NB4 (cell line): ENCODE measurements around the gene RBMS3.
"Not testable (repeated sequence)": the region's sequence is repeated elsewhere in the genome, so short reads cannot be mapped to it uniquely, and the experiment has no call there.

ENCODE experiments used
- DNase-seq: peaks from one replicate; pipeline ENCODE4 v3.0.0; 2010; ENCODE audit warnings: low read depth
- H3K4me3 ChIP-seq: one replicate; pipeline ENCODE4 v1.5.1; 2011; ENCODE audit warnings: mild to moderate bottlenecking, low read depth, low read length, moderate library complexity
- CTCF ChIP-seq: IDR thresholded peaks from one replicate; pipeline ENCODE4 v1.5.1; 2012; ENCODE audit warnings: low read depth, low read length
- MAX ChIP-seq: IDR thresholded peaks from 2 replicates; pipeline ENCODE4 v1.6.1; 2011; ENCODE audit warnings: low read depth, low read length
- MYC ChIP-seq: IDR thresholded peaks from 2 replicates; pipeline ENCODE4 v1.6.1; 2011; ENCODE audit warnings: low read depth, low read length
- POLR2A ChIP-seq: IDR thresholded peaks from 2 replicates; pipeline ENCODE4 v1.6.1; 2011; ENCODE audit warnings: mild to moderate bottlenecking; ENCODE audit not compliant: insufficient read length; ENCODE audit errors: extremely low read depth

RBMS3 gene

GRCh38 chr3:29466442-29466841 lies 185.6 kb downstream of the RBMS3 start:
- TF ChIP-seq CTCF (no peak), MYC (no peak), POLR2A (no peak), MAX (no peak)

GRCh38 chr3:29468187-29468586 lies 187.3 kb downstream of the RBMS3 start:
- H3K4me3 ChIP-seq: no peak overlapping the region
- no peak for DNase-seq
- TF ChIP-seq POLR2A (no peak), CTCF (no peak), MAX (no peak), MYC (no peak)

More at GRCh38 chr3:29466442-29466841, 185.6 kb downstream of the RBMS3 start:
- H3K4me3 ChIP-seq: no peak overlapping the region
- no peak for DNase-seq

- not testable (repeated sequence) for DNase-seq, H3K4me3 ChIP-seq
Observed at GRCh38 chr3:29473481-29474170, 192.8 kb downstream of the RBMS3 start.

GRCh38 chr3:29475305-29475840 lies 194.5 kb downstream of the RBMS3 start:
- DNase-seq: no peak
- H3K4me3 ChIP-seq: no peak overlapping the region
- TF ChIP-seq POLR2A (no peak), MYC (no peak), CTCF (no peak), MAX (no peak)

- no peak for DNase-seq
- TF ChIP-seq MYC: no peak
- TF ChIP-seq CTCF: no peak
- TF ChIP-seq POLR2A: no peak
- no peak for TF ChIP-seq MAX
- H3K4me3 ChIP-seq: no peak overlapping the region
Observed at GRCh38 chr3:29475854-29476253, 195.0 kb downstream of the RBMS3 start.

GRCh38 chr3:29478611-29479010 lies 197.7 kb downstream of the RBMS3 start:
- TF ChIP-seq CTCF (no peak), POLR2A (no peak), MYC (no peak), MAX (no peak)
- H3K4me3 ChIP-seq: no peak overlapping the region
- no peak for DNase-seq
